Measurements from ENCODE around the gene RUFY4.

The RUFY4 gene

GRCh38 chr2:218026676-218027425, 42.2 kb upstream of the RUFY4 start:
- no peaks in the 10 kb centered on the region for H3K36me3 ChIP-seq (ENCODE audit: control insufficient read depth, low read depth, low read length)
- H3K4me3 ChIP-seq (ENCODE audit: low read length) = no peak overlapping the region
- no peak overlapping the region for H3K9ac ChIP-seq (ENCODE audit: low read length)
- no peak overlapping the region for H3K27ac ChIP-seq (ENCODE audit: low read length)
- no peaks in the 10 kb centered on the region for H3K4me1 ChIP-seq (ENCODE audit: control insufficient read depth, low read depth, low read length)
- H3K9me3 ChIP-seq (ENCODE audit: control insufficient read depth, low read depth, low read length) = no peaks in the 10 kb centered on the region
- peaks cover under 1% of the 10 kb centered on the region for H3K27me3 ChIP-seq (ENCODE audit: control insufficient read depth, insufficient read depth, low read length)

- Histone ChIP-seq H3K36me3 (ENCODE audit: control insufficient read depth, low read depth, low read length) (no peaks in the 10 kb centered on the region), H3K27me3 (ENCODE audit: control insufficient read depth, insufficient read depth, low read length) (peaks cover 8% of the 10 kb centered on the region), H3K27ac (ENCODE audit: low read length) (no peak overlapping the region), H3K4me3 (ENCODE audit: low read length) (no peak overlapping the region), H3K4me1 (ENCODE audit: control insufficient read depth, low read depth, low read length) (no peaks in the 10 kb centered on the region), H3K9ac (ENCODE audit: low read length) (no peak overlapping the region), H3K9me3 (ENCODE audit: control insufficient read depth, low read depth, low read length) (no peaks in the 10 kb centered on the region)
Observed at GRCh38 chr2:218027426-218028188, 41.4 kb upstream of the RUFY4 start.

GRCh38 chr2:218028189-218028495, 40.9 kb upstream of the RUFY4 start:
- H3K27me3 ChIP-seq (ENCODE audit: control insufficient read depth, insufficient read depth, low read length) = peaks cover 13% of the 10 kb centered on the region
- H3K9me3 ChIP-seq (ENCODE audit: control insufficient read depth, low read depth, low read length) = no peaks in the 10 kb centered on the region
- H3K36me3 ChIP-seq (ENCODE audit: control insufficient read depth, low read depth, low read length) = no peaks in the 10 kb centered on the region
- H3K9ac ChIP-seq (ENCODE audit: low read length) = no peak overlapping the region
- H3K27ac ChIP-seq (ENCODE audit: low read length) = no peak overlapping the region
- H3K4me3 ChIP-seq (ENCODE audit: low read length) = no peak overlapping the region
- no peaks in the 10 kb centered on the region for H3K4me1 ChIP-seq (ENCODE audit: control insufficient read depth, low read depth, low read length)

- no peaks in the 10 kb centered on the region for H3K9me3 ChIP-seq (ENCODE audit: control insufficient read depth, low read depth, low read length)
- no peak overlapping the region for H3K27ac ChIP-seq (ENCODE audit: low read length)
- H3K36me3 ChIP-seq (ENCODE audit: control insufficient read depth, low read depth, low read length) = no peaks in the 10 kb centered on the region
- H3K9ac ChIP-seq (ENCODE audit: low read length) = no peak overlapping the region
- H3K4me1 ChIP-seq (ENCODE audit: control insufficient read depth, low read depth, low read length) = no peaks in the 10 kb centered on the region
- H3K27me3 ChIP-seq (ENCODE audit: control insufficient read depth, insufficient read depth, low read length) = peaks cover 19% of the 10 kb centered on the region
- H3K4me3 ChIP-seq (ENCODE audit: low read length) = no peak overlapping the region
Observed at GRCh38 chr2:218028562-218029348, 40.3 kb upstream of the RUFY4 start.

- Histone ChIP-seq H3K9me3 (ENCODE audit: control insufficient read depth, low read depth, low read length) (no peaks in the 10 kb centered on the region), H3K27me3 (ENCODE audit: control insufficient read depth, insufficient read depth, low read length) (peaks cover 28% of the 10 kb centered on the region), H3K36me3 (ENCODE audit: control insufficient read depth, low read depth, low read length) (no peaks in the 10 kb centered on the region), H3K9ac (ENCODE audit: low read length) (no peak overlapping the region), H3K4me3 (ENCODE audit: low read length) (no peak overlapping the region), H3K27ac (ENCODE audit: low read length) (no peak overlapping the region), H3K4me1 (ENCODE audit: control insufficient read depth, low read depth, low read length) (no peaks in the 10 kb centered on the region)
Observed at GRCh38 chr2:218029366-218030360, 39.4 kb upstream of the RUFY4 start.

- H3K9ac ChIP-seq (ENCODE audit: low read length) = no peak overlapping the region
- no peaks in the 10 kb centered on the region for H3K4me1 ChIP-seq (ENCODE audit: control insufficient read depth, low read depth, low read length)
- H3K36me3 ChIP-seq (ENCODE audit: control insufficient read depth, low read depth, low read length) = no peaks in the 10 kb centered on the region
- H3K27ac ChIP-seq (ENCODE audit: low read length) = no peak overlapping the region
- no peaks in the 10 kb centered on the region for H3K9me3 ChIP-seq (ENCODE audit: control insufficient read depth, low read depth, low read length)
- no peak overlapping the region for H3K4me3 ChIP-seq (ENCODE audit: low read length)
- H3K27me3 ChIP-seq (ENCODE audit: control insufficient read depth, insufficient read depth, low read length) = peaks cover 28% of the 10 kb centered on the region
Observed at GRCh38 chr2:218030409-218031195, 38.5 kb upstream of the RUFY4 start.

GRCh38 chr2:218031261-218031660, 37.8 kb upstream of the RUFY4 start:
- Histone ChIP-seq H3K27ac (ENCODE audit: low read length) (no peak overlapping the region), H3K36me3 (ENCODE audit: control insufficient read depth, low read depth, low read length) (no peaks in the 10 kb centered on the region), H3K4me3 (ENCODE audit: low read length) (no peak overlapping the region), H3K4me1 (ENCODE audit: control insufficient read depth, low read depth, low read length) (no peaks in the 10 kb centered on the region), H3K27me3 (ENCODE audit: control insufficient read depth, insufficient read depth, low read length) (peaks cover 28% of the 10 kb centered on the region), H3K9ac (ENCODE audit: low read length) (no peak overlapping the region), H3K9me3 (ENCODE audit: control insufficient read depth, low read depth, low read length) (no peaks in the 10 kb centered on the region)

GRCh38 chr2:218031771-218032257, 37.2 kb upstream of the RUFY4 start:
- Histone ChIP-seq H3K4me1 (ENCODE audit: control insufficient read depth, low read depth, low read length) (no peaks in the 10 kb centered on the region), H3K27ac (ENCODE audit: low read length) (no peak overlapping the region), H3K36me3 (ENCODE audit: control insufficient read depth, low read depth, low read length) (no peaks in the 10 kb centered on the region), H3K9ac (ENCODE audit: low read length) (no peak overlapping the region), H3K4me3 (ENCODE audit: low read length) (no peak overlapping the region), H3K27me3 (ENCODE audit: control insufficient read depth, insufficient read depth, low read length) (peaks cover 28% of the 10 kb centered on the region), H3K9me3 (ENCODE audit: control insufficient read depth, low read depth, low read length) (no peaks in the 10 kb centered on the region)

- H3K27ac ChIP-seq (ENCODE audit: low read length) = no peak overlapping the region
- no peak overlapping the region for H3K9ac ChIP-seq (ENCODE audit: low read length)
- H3K36me3 ChIP-seq (ENCODE audit: control insufficient read depth, low read depth, low read length) = no peaks in the 10 kb centered on the region
- H3K27me3 ChIP-seq (ENCODE audit: control insufficient read depth, insufficient read depth, low read length) = peaks cover 28% of the 10 kb centered on the region
- H3K4me3 ChIP-seq (ENCODE audit: low read length) = no peak overlapping the region
- H3K4me1 ChIP-seq (ENCODE audit: control insufficient read depth, low read depth, low read length) = no peaks in the 10 kb centered on the region
- no peaks in the 10 kb centered on the region for H3K9me3 ChIP-seq (ENCODE audit: control insufficient read depth, low read depth, low read length)
Observed at GRCh38 chr2:218032336-218033171, 36.5 kb upstream of the RUFY4 start.

- H3K4me1 ChIP-seq (ENCODE audit: control insufficient read depth, low read depth, low read length) = no peaks in the 10 kb centered on the region
- H3K4me3 ChIP-seq (ENCODE audit: low read length) = no peak overlapping the region
- H3K36me3 ChIP-seq (ENCODE audit: control insufficient read depth, low read depth, low read length) = no peaks in the 10 kb centered on the region
- H3K9ac ChIP-seq (ENCODE audit: low read length) = no peak overlapping the region
- H3K27ac ChIP-seq (ENCODE audit: low read length) = no peak overlapping the region
- peaks cover 28% of the 10 kb centered on the region for H3K27me3 ChIP-seq (ENCODE audit: control insufficient read depth, insufficient read depth, low read length)
- H3K9me3 ChIP-seq (ENCODE audit: control insufficient read depth, low read depth, low read length) = no peaks in the 10 kb centered on the region
Observed at GRCh38 chr2:218033208-218033589, 35.9 kb upstream of the RUFY4 start.

All from iPS-18a (cell line).